Loucy (cell line): ENCODE data around the gene VWA8.

ENCODE experiments used
- H2AFZ ChIP-seq: fragments of 200-600 bp; sonication (generic); 2 replicates; pipeline ENCODE4 v1.6.0; 2016; ENCODE audit warnings: antibody characterized with exemption, mild to moderate bottlenecking, low read length, moderate library complexity
- H3F3A ChIP-seq: fragments of 200-600 bp; 2 replicates; pipeline ENCODE4 v1.6.0; 2016; ENCODE audit warnings: antibody characterized with exemption, low read depth, mild to moderate bottlenecking
- H3K27me3 ChIP-seq: fragments of 200-600 bp; sonication (generic); 2 replicates; pipeline ENCODE4 v1.6.1; 2014; ENCODE audit warnings: low read length, mild to moderate bottlenecking; ENCODE audit not compliant: insufficient read depth, poor library complexity, severe bottlenecking
- H3K36me3 ChIP-seq: fragments of 200-600 bp; sonication (generic); 2 replicates; pipeline ENCODE4 v1.6.1; 2016; ENCODE audit warnings: low read length; ENCODE audit not compliant: insufficient read depth
- H3K4me1 ChIP-seq: fragments of 200-600 bp; sonication (generic); 2 replicates; pipeline ENCODE4 v1.5.1; 2014; ENCODE audit warnings: low read length, mild to moderate bottlenecking; ENCODE audit not compliant: insufficient read depth, poor library complexity, severe bottlenecking
- H3K4me2 ChIP-seq: fragments of 200-600 bp; sonication (generic); 2 replicates; pipeline ENCODE4 v1.6.0; 2014; ENCODE audit warnings: antibody characterized with exemption, low read length, low read depth, mild to moderate bottlenecking; ENCODE audit not compliant: poor library complexity, severe bottlenecking
- H3K4me3 ChIP-seq: fragments of 200-600 bp; sonication (generic); 2 replicates; pipeline ENCODE4 v1.5.1; 2014; ENCODE audit warnings: low read length, mild to moderate bottlenecking, mixed read lengths; ENCODE audit not compliant: poor library complexity, severe bottlenecking
- H3K79me2 ChIP-seq: fragments of 200-600 bp; sonication (generic); 2 replicates; pipeline ENCODE4 v1.6.1; 2014; ENCODE audit warnings: low read length; ENCODE audit not compliant: insufficient read depth
- H3K9ac ChIP-seq: fragments of 200-600 bp; sonication (generic); 2 replicates; pipeline ENCODE4 v1.6.0; 2014; ENCODE audit warnings: mild to moderate bottlenecking, low read depth, low read length, moderate library complexity; ENCODE audit not compliant: poor library complexity, severe bottlenecking
- H3K9me2 ChIP-seq: fragments of 200-600 bp; sonication (generic); replicated peaks from 2 replicates; pipeline ENCODE4 v1.6.1; 2016; ENCODE audit warnings: low read depth, low read length, mixed read lengths
- H3K9me3 ChIP-seq: fragments of 200-600 bp; sonication (generic); 2 replicates; pipeline ENCODE4 v1.6.1; 2014; ENCODE audit warnings: mild to moderate bottlenecking, antibody characterized with exemption, low read length, low read depth; ENCODE audit not compliant: insufficient read depth
- H4K20me1 ChIP-seq: fragments of 200-600 bp; sonication (generic); 2 replicates; pipeline ENCODE4 v1.6.0; 2014; ENCODE audit warnings: antibody characterized with exemption, low read length, mild to moderate bottlenecking; ENCODE audit not compliant: insufficient read depth, poor library complexity, severe bottlenecking
- CTCF ChIP-seq: fragments of 200-600 bp; sonication (generic); conservative IDR thresholded peaks from 2 replicates; pipeline ENCODE4 v1.5.1; 2014; ENCODE audit warnings: mild to moderate bottlenecking, antibody characterized with exemption, low read length
- EZH2phosphoT487 ChIP-seq: fragments of 200-600 bp; IDR thresholded peaks from 2 replicates; pipeline ENCODE4 v1.6.1; 2018; ENCODE audit warnings: antibody characterized with exemption, mild to moderate bottlenecking, moderate library complexity, borderline replicate concordance

Gene VWA8

GRCh38 chr13:41597348-41598041 lies 363.4 kb downstream of the VWA8 start:
- Histone ChIP-seq H3F3A (0 out of 2 replicates have a peak, but pooled peaks cover 3% of the 10 kb centered on the region), H3K4me1 (no peaks in the 10 kb centered on the region), H3K9me3 (no peaks in the 10 kb centered on the region), H3K4me2 (no peak overlapping the region), H3K9ac (no peak overlapping the region), H2AFZ (no peak overlapping the region), H3K79me2 (no peaks in the 10 kb centered on the region), H3K36me3 (no peaks in the 10 kb centered on the region), H4K20me1 (no peaks in the 10 kb centered on the region), H3K9me2 (no peaks in the 10 kb centered on the region), H3K4me3 (no peak overlapping the region), H3K27me3 (no peaks in the 10 kb centered on the region)
- no peak for TF ChIP-seq EZH2phosphoT487
- no peak for TF ChIP-seq CTCF

- Histone ChIP-seq H3K4me3 (no peak overlapping the region), H3K9me3 (no peaks in the 10 kb centered on the region), H3K9me2 (no peaks in the 10 kb centered on the region), H3K27me3 (no peaks in the 10 kb centered on the region), H4K20me1 (no peaks in the 10 kb centered on the region), H3K36me3 (no peaks in the 10 kb centered on the region), H3F3A (0 out of 2 replicates have a peak, but pooled peaks cover 3% of the 10 kb centered on the region), H3K4me1 (no peaks in the 10 kb centered on the region), H3K9ac (no peak overlapping the region), H3K4me2 (no peak overlapping the region), H3K79me2 (no peaks in the 10 kb centered on the region), H2AFZ (no peak overlapping the region)
- TF ChIP-seq CTCF (peak; percentile 47), EZH2phosphoT487 (no peak)
Observed at GRCh38 chr13:41596190-41596589, 364.7 kb downstream of the VWA8 start.

- Histone ChIP-seq H3K27me3 (no peaks in the 10 kb centered on the region), H3K9ac (no peak overlapping the region), H3K4me1 (no peaks in the 10 kb centered on the region), H4K20me1 (no peaks in the 10 kb centered on the region), H3K9me3 (no peaks in the 10 kb centered on the region), H3K36me3 (peaks cover 3% of the 10 kb centered on the region; the same call in 1 of the 2 replicates), H3K4me3 (no peak overlapping the region), H3K9me2 (no peaks in the 10 kb centered on the region), H3F3A (0 out of 2 replicates have a peak, but pooled peaks cover 3% of the 10 kb centered on the region), H3K4me2 (no peak overlapping the region), H3K79me2 (no peaks in the 10 kb centered on the region), H2AFZ (no peak overlapping the region)
- TF ChIP-seq CTCF (no peak), EZH2phosphoT487 (no peak)
Observed at GRCh38 chr13:41595298-41595697, 365.6 kb downstream of the VWA8 start.
